ENCODE results near the gene NADK2.
A peak's percentile ranks its signal among the peaks of the same experiment; 100 is the strongest.

The NADK2 gene

DNA sequence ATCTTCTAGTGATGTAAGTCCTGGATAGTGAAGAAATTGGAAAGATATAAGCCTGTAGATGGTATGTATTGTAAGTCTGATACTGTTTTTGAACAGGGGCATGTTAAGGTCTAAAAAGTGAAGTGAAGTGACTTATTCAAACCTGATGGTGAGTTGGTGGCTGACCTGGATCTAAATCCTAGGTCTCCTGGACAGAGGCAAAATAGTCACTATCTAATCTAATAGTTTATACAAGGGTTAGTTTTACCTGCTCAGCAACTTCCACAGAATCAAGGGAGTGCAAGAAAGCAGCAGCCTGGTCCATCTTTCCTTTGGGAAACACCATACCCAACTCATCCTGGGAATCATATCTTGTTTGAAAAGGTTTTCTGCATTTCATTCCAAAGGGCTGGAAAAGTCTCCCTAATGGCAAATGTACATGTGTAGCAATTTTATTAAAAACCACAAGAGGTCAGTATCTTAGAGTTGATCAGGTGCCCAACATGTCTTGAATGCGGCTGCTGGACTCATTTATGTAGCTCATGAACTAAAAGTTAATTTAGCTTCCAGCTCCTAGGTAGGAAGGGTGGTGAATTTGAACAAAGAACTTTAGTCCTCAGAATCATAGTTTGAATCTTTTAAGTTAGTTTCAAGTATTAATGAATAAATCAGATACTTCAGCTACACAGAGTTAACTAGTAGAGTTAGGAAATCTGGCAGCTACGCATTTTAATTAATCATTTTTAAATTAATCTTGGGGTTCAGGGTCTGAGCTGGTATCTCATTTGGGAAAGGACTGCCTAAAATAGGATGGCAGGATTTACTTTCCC lies 63.8 kb downstream of the NADK2 start:
- no peak for DNase-seq (ENCODE audit: low spot score)
- in situ Hi-C loops (cut with MboI; ENCODE audit: low pct_unique_long_range_greater_than_20kb, low sequenced_read_pairs, unreplicated experiment): no loop called here
- TF ChIP-seq, protein P1, sequence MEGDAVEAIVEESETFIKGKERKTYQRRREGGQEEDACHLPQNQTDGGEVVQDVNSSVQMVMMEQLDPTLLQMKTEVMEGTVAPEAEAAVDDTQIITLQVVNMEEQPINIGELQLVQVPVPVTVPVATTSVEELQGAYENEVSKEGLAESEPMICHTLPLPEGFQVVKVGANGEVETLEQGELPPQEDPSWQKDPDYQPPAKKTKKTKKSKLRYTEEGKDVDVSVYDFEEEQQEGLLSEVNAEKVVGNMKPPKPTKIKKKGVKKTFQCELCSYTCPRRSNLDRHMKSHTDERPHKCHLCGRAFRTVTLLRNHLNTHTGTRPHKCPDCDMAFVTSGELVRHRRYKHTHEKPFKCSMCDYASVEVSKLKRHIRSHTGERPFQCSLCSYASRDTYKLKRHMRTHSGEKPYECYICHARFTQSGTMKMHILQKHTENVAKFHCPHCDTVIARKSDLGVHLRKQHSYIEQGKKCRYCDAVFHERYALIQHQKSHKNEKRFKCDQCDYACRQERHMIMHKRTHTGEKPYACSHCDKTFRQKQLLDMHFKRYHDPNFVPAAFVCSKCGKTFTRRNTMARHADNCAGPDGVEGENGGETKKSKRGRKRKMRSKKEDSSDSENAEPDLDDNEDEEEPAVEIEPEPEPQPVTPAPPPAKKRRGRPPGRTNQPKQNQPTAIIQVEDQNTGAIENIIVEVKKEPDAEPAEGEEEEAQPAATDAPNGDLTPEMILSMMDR (IDR thresholded peaks at IDR 0.05; ENCODE audit: extremely low read depth, insufficient read depth, missing control alignments): peak; percentile 39

DNA sequence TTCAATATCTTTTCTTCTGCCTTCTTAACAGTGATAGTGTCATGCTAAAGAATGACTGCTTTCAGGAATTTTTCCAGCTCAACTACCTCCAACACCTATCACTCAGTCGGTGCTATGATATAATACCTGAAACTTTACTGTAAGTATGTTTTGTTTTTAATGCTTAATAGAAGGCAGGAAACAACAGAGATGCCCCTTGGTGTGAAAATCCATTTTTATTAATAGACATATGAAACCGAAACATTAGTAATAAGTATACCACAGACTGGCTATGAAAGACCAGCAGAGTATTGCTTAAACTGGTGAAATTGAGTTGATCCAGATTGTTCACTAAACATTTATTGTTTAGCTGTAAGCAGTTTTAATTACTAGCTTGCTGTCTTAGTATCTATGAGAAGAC lies 64.6 kb downstream of the NADK2 start:
- in situ Hi-C loops (cut with MboI; ENCODE audit: low pct_unique_long_range_greater_than_20kb, low sequenced_read_pairs, unreplicated experiment): no loop called here
- DNase-seq (ENCODE audit: low spot score): peak; percentile 43
- TF ChIP-seq, protein P1 (IDR thresholded peaks at IDR 0.05; ENCODE audit: extremely low read depth, insufficient read depth, missing control alignments): no peak

DNA sequence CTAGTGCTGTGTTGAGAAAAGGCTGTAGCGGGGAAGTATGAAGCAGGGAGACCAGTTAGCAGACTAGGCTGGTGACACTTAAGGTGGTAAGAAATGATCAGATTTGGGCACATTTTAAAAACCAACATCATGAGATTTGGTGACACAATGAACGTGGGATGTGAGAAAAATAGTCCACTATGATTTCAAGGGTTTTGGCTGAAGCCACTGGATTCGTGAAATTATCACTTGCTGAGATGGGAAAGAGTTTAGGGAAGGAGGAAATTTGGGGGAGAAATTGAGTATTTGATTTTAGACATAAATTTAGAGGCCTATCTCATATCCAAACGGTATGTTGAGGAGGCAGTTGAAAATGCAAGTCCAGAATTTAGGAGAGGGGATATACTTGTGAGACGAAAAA lies 66.7 kb downstream of the NADK2 start:
- TF ChIP-seq, protein P1 (IDR thresholded peaks at IDR 0.05; ENCODE audit: extremely low read depth, insufficient read depth, missing control alignments): no peak
- DNase-seq (ENCODE audit: low spot score): no peak
- in situ Hi-C loops (cut with MboI; ENCODE audit: low pct_unique_long_range_greater_than_20kb, low sequenced_read_pairs, unreplicated experiment): no loop called here

DNA sequence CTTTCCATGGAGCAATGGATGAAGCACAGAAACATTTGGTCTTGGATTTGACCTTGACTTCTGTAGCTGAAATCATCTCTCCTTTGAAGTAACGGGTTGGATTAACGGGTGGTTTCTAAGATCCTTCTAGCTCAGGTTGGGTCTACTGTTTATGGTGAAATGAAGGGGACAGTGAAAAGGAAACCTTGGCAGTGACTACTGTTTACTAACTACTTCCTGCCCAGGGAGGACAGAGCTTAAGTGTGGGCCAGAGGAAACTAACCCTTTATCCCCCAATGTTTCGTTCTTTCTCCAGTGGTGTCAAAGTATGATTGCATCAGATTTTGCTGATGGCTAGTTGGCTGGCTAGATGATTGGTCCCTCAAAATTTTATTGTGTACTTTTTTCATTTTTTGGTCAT lies 67.6 kb downstream of the NADK2 start:
- TF ChIP-seq, protein P1 (IDR thresholded peaks at IDR 0.05; ENCODE audit: extremely low read depth, insufficient read depth, missing control alignments): no peak
- DNase-seq (ENCODE audit: low spot score): no peak
- in situ Hi-C loops (cut with MboI; ENCODE audit: low pct_unique_long_range_greater_than_20kb, low sequenced_read_pairs, unreplicated experiment): no loop called here

DNA sequence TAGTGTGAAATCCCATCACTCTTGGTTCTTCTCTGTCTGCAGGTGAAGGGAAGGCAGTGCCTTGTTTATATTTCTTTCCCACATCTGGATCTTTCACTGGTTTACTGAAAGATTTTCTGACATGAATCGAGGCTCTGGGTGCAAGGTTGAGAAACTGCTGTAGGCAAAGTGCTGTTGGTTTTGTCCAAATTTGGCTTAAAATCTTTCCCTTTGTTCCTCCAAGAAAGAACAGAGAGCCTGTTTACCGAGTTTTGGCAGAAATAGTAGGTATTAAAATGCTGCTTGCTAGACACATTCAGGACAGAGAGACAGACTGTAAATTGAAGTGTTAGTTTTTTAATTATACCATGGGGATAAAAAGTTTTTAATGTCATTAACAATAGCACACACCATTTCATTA lies 68.3 kb downstream of the NADK2 start:
- DNase-seq (ENCODE audit: low spot score): no peak
- TF ChIP-seq, protein P1 (IDR thresholded peaks at IDR 0.05; ENCODE audit: extremely low read depth, insufficient read depth, missing control alignments): no peak
- in situ Hi-C loops (cut with MboI; ENCODE audit: low pct_unique_long_range_greater_than_20kb, low sequenced_read_pairs, unreplicated experiment): no loop called here

DNA sequence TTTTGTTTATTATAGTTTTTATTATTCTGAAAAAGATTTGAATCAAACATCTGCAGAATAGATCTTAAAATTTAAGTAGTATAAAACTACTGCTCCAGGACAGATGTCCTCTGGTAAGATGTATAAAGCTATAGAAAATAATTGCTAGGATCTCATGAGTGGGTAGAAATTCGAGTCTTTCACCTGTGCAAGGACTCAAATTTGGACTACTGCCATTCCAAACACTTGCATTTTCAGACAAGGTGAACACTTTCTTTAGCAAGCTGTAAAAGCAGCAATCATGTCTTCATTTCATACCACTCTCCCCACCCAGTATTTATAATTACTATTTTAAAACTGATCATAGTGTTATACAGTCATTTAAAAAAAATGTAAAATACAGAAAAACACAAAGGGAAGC lies 69.1 kb downstream of the NADK2 start:
- in situ Hi-C loops (cut with MboI; ENCODE audit: low pct_unique_long_range_greater_than_20kb, low sequenced_read_pairs, unreplicated experiment): no loop called here
- TF ChIP-seq, protein P1 (IDR thresholded peaks at IDR 0.05; ENCODE audit: extremely low read depth, insufficient read depth, missing control alignments): no peak
- no peak for DNase-seq (ENCODE audit: low spot score)

Data from GM13977 (cell line).